Kidney (tissue), 14 donors: ENCODE data around the gene RNASEH2C. TPM values are rescaled to one million over a fixed set of nuclear protein-coding genes. Genes with fewer than 3 reads are reported as not detected.

Experiments
- DNase-seq, 5 donors: peaks; one replicate each; pipeline ENCODE4 v3.0.0-alpha.2; 2013 to 2020
- FAIRE-seq: peaks from 2 replicates; lab custom pipeline; 2012; peaks lifted over from hg19 to GRCh38; lab: Jason Lieb, UNC
- H3K27ac ChIP-seq, 2 donors: one replicate each; pipeline ENCODE4 v1.7.0; 2013; ENCODE audit warnings: low read depth in 2 of 2, low read length in 2 of 2, inconsistent platforms in 1 of 2
- H3K27me3 ChIP-seq: one replicate; pipeline ENCODE4 v1.7.1; 2013; ENCODE audit warnings: low read length, inconsistent platforms; ENCODE audit not compliant: control insufficient read depth, insufficient read depth
- H3K36me3 ChIP-seq, 3 donors: one replicate each; pipeline versions ENCODE4 v1.7.0 to v1.7.1; 2013; ENCODE audit warnings: low read length in 3 of 3, control low read depth in 1 of 3, inconsistent platforms in 1 of 3; ENCODE audit not compliant: insufficient read depth in 3 of 3, control insufficient read depth in 2 of 3
- H3K4me1 ChIP-seq, 3 donors: one replicate each; pipeline versions ENCODE4 v1.7.0 to v1.7.1; 2013; ENCODE audit warnings: low read length in 3 of 3, inconsistent platforms in 1 of 3, low read depth in 1 of 3; ENCODE audit not compliant: control insufficient read depth in 2 of 3, insufficient read depth in 2 of 3
- H3K4me3 ChIP-seq, 3 donors: one replicate each; pipeline versions ENCODE4 v1.7.0 to v1.8.1; 2013; ENCODE audit warnings: low read length in 3 of 3, control low read depth in 1 of 3, inconsistent platforms in 1 of 3
- H3K9ac ChIP-seq, 3 donors: one replicate each; pipeline versions ENCODE4 v1.7.0 to v1.7.1; 2013; ENCODE audit warnings: low read length in 3 of 3, control low read depth in 1 of 3, inconsistent platforms in 1 of 3
- H3K9me3 ChIP-seq, 3 donors: one replicate each; pipeline versions ENCODE4 v1.7.0 to v1.7.1; 2013; ENCODE audit warnings: low read length in 3 of 3, control low read depth in 1 of 3, inconsistent platforms in 1 of 3; ENCODE audit not compliant: control insufficient read depth in 2 of 3, insufficient read depth in 1 of 3
- CTCF ChIP-seq: IDR thresholded peaks from 3 replicates; pipeline ENCODE4 v1.5.1; 2012; ENCODE audit warnings: mild to moderate bottlenecking, moderate library complexity, borderline replicate concordance; ENCODE audit not compliant: insufficient read depth; ENCODE audit errors: extremely low read depth
- intact Hi-C: fragments of 100-400 bp; cut with DNase I; formaldehyde crosslinking; loops from one replicate; pipeline ENCODE4 v1.11.1; 2022
- polyA plus RNA-seq: library from polyadenylated mRNA; stranded (reverse); fragments of 350-450 nt; fragmentation: Illumina TruSeq; extraction: RNeasy Lipid Tissue Mini Kit (QIAGEN cat#74804); gene quantifications from one replicate; pipeline ENCODE4 v1.2.3, GENCODE V29; 2014; ENCODE audit warnings: low read depth, low replicate concordance; ENCODE audit not compliant: insufficient read depth
- total RNA-seq: library from RNA; stranded (reverse); fragmentation: NEBNext Ultra II Directional; extraction: Animal tissue kit (Norgen Biotek cat#: 25700); gene quantifications from one replicate; pipeline ENCODE4 v1.2.1, GENCODE V29; 2021
- donor health status: control.
- donor health status: control.
- donor health status: control.
- donor health status: control.
- donor health status: control.
- donor health status: DM: yes; HTN: yes; CAD: no.
- donor health status: Normal renal cell carcinoma (clear cell type).

Gene RNASEH2C
- total and polyA plus RNA-seq, 2 donors from 2014 or later: 43.7 to 129 TPM

- no peaks in the 10 kb centered on the region for H3K27me3 ChIP-seq
- no peak for TF ChIP-seq CTCF
- DNase-seq: peak in 1 of 5 donors; percentile 27
- H3K36me3 ChIP-seq: no peaks in the 10 kb centered on the region
- H3K27ac ChIP-seq: no peak overlapping the region
- no peak for FAIRE-seq
- intact Hi-C loops: no loop called here
- no peaks in the 10 kb centered on the region for H3K9me3 ChIP-seq
- no peak overlapping the region for H3K4me3 ChIP-seq
- peaks cover 0 to 3% (median 0%) of the 10 kb centered on the region in 3 donors for H3K4me1 ChIP-seq
- no peak overlapping the region for H3K9ac ChIP-seq
Observed at GRCh38 chr11:65742353-65742752, 21.8 kb upstream of the RNASEH2C start.

DNA sequence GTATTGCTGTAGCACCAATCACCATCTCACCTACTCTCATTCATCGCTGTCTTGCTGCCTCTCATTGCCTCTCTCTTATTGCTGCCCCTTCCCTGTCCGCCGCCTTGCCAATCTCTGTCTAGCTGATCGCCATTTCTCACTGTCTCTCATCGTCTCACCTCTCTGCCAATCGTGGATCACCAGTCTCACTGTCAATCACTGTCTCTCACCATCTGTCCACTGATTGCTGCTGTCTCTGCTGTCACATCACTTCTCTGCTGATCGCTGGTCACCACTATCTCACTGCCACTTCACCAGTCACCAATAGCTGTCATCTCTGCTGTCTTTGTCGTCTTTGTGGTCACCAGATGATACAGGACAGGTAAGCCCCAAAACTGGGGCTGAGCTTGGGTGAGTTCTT, 20.6 kb upstream of the RNASEH2C start:
- Histone ChIP-seq H3K27ac (no peak overlapping the region), H3K4me1 (peaks cover 0 to 3% (median 0%) of the 10 kb centered on the region in 3 donors), H3K27me3 (no peaks in the 10 kb centered on the region), H3K9ac (no peak overlapping the region), H3K36me3 (no peaks in the 10 kb centered on the region), H3K4me3 (no peak overlapping the region), H3K9me3 (no peaks in the 10 kb centered on the region)
- FAIRE-seq (no peak), DNase-seq (no peak)
- intact Hi-C loops: no loop called here
- no peak for TF ChIP-seq CTCF

- intact Hi-C loops: no loop called here
- no peak for FAIRE-seq
Observed at GRCh38 chr11:65739022-65739421, 18.4 kb upstream of the RNASEH2C start.

More at GRCh38 chr11:65739022-65739421, 18.4 kb upstream of the RNASEH2C start:
- DNase-seq: no peak
- Histone ChIP-seq H3K27ac (no peak overlapping the region), H3K27me3 (no peaks in the 10 kb centered on the region), H3K36me3 (no peaks in the 10 kb centered on the region), H3K4me1 (peaks cover 0 to 3% (median 0%) of the 10 kb centered on the region in 3 donors), H3K4me3 (no peak overlapping the region), H3K9ac (no peak overlapping the region), H3K9me3 (no peaks in the 10 kb centered on the region)
- no peak for TF ChIP-seq CTCF
